K562 (cell line): ENCODE data around the gene CRY2. TPM values are rescaled to one million over a fixed set of nuclear protein-coding genes. Genes with fewer than 3 reads are reported as not detected.

ENCODE experiments used
- ATAC-seq: fragments of 200-7000 bp; cut with Tn5 transposase; 3 replicates; pipeline ENCODE4 v1.9.1; 2020; ENCODE audit warnings: moderate library complexity
- BruUV-seq: library from RNA; stranded (reverse); fragments of 400-500 nt; replicated peaks from 2 replicates; lab custom pipeline; 2021; lab: Mats Ljungman, UMichigan
- CTCF ChIA-PET: fragments of 300-600 bp; formaldehyde crosslinking; extraction: SDS; loops from one replicate; lab custom pipeline; 2021; ENCODE audit warnings: low intra/inter-chr PET ratio; lab: Yijun Ruan, JAX
- POLR2A ChIA-PET: fragments of 300-600, 350-650 bp; sonication (Branson Sonifier 250); formaldehyde crosslinking; extraction: SDS; loops from one replicate; lab custom pipeline; 2021; ENCODE audit warnings: antibody characterized with exemption, inconsistent platforms; lab: Yijun Ruan, JAX
- DNase-seq, 4 experiments: peaks; one replicate each; pipeline versions ENCODE4 v3.0.0 to v3.0.0-alpha.2; 2011 to 2018; ENCODE audit warnings: low spot score in 3 of 4, mixed read lengths in 3 of 4; ENCODE audit errors: extremely low read depth in 1 of 4
- FAIRE-seq: peaks from 2 replicates; lab custom pipeline; 2011; peaks lifted over from hg19 to GRCh38; lab: Jason Lieb, UNC
- H2AFZ ChIP-seq: 2 replicates; pipeline ENCODE4 v1.6.0; 2011; ENCODE audit warnings: low read depth, low read length, control low read depth, inconsistent platforms
- H3K27ac ChIP-seq: fragments of 200-600 bp; 3 replicates; pipeline ENCODE4 v1.8.0; 2011; ENCODE audit warnings: low read depth, mild to moderate bottlenecking, control low read depth, inconsistent platforms, low read length, moderate library complexity, mixed read lengths; ENCODE audit errors: extremely low read depth
- H3K27me3 ChIP-seq, 2 experiments: fragments of 300-600 bp in 1 of 2; 2 replicates in 1 of 2; 3 replicates in 1 of 2; pipeline versions ENCODE4 v1.6.0 to v1.8.0; 2011; ENCODE audit warnings: inconsistent platforms in 2 of 2, low read length in 2 of 2, mild to moderate bottlenecking in 1 of 2, mixed read lengths in 1 of 2, moderate library complexity in 1 of 2; ENCODE audit not compliant: control insufficient read depth in 2 of 2, insufficient read depth in 2 of 2
- H3K36me3 ChIP-seq: fragments of 300-600 bp; 3 replicates; pipeline ENCODE4 v1.8.0; 2011; ENCODE audit warnings: mild to moderate bottlenecking, low read length, inconsistent platforms; ENCODE audit not compliant: control insufficient read depth, insufficient read depth
- H3K4me1 ChIP-seq, 2 experiments: fragments of 200-600 bp in 1 of 2; replicated peaks in 1 of 2; 2 replicates in 1 of 2; 3 replicates in 1 of 2; pipeline versions ENCODE4 v1.5.1 to v1.8.0; 2011; ENCODE audit warnings: inconsistent platforms in 2 of 2, low read length in 2 of 2, mild to moderate bottlenecking in 1 of 2, mixed read lengths in 1 of 2, moderate library complexity in 1 of 2; ENCODE audit not compliant: control insufficient read depth in 2 of 2, insufficient read depth in 2 of 2
- H3K4me2 ChIP-seq: 2 replicates; pipeline ENCODE4 v1.6.1; 2011; ENCODE audit warnings: low read length, control low read depth, inconsistent platforms, mixed read lengths; ENCODE audit not compliant: insufficient read depth
- H3K4me3 ChIP-seq: fragments of 200-600 bp; sonication (generic), shearing (Covaris generic); 2 replicates; pipeline ENCODE4 v1.5.1; 2016; ENCODE audit warnings: control low read depth, inconsistent platforms
- H3K79me2 ChIP-seq: fragments of 200-600 bp; 3 replicates; pipeline ENCODE4 v1.8.0; 2011; ENCODE audit warnings: low read length, inconsistent platforms; ENCODE audit not compliant: control insufficient read depth, insufficient read depth
- H3K9ac ChIP-seq, 2 experiments: 2 replicates each; pipeline versions ENCODE4 v1.6.0 to v1.6.1; 2011; ENCODE audit warnings: low read depth in 2 of 2, low read length in 2 of 2, control low read depth in 1 of 2, inconsistent platforms in 1 of 2, mild to moderate bottlenecking in 1 of 2, mixed read lengths in 1 of 2; ENCODE audit not compliant: insufficient read depth in 1 of 2
- H3K9me1 ChIP-seq: one replicate; pipeline ENCODE4 v1.6.0; 2011; ENCODE audit warnings: inconsistent platforms, mild to moderate bottlenecking, low read length, moderate library complexity; ENCODE audit not compliant: control insufficient read depth, insufficient read depth
- H3K9me3 ChIP-seq: replicated peaks from 2 replicates; pipeline ENCODE4 v1.5.1; 2011; ENCODE audit warnings: low read depth, low read length, inconsistent platforms; ENCODE audit not compliant: control insufficient read depth, insufficient read depth
- H4K20me1 ChIP-seq: replicated peaks from 2 replicates; pipeline ENCODE4 v1.6.1; 2011; ENCODE audit warnings: low read length, inconsistent platforms, mixed read lengths; ENCODE audit not compliant: control insufficient read depth, insufficient read depth
- ATF4 ChIP-seq: fragments of 450-650 bp; formaldehyde crosslinking; IDR thresholded peaks from 2 replicates; pipeline ENCODE4 v1.4.0; 2022; ENCODE audit warnings: mild to moderate bottlenecking, moderate library complexity
- CGGBP1 ChIP-seq: fragments of 250-450 bp; sonication (Bioruptor Pico); IDR thresholded peaks from 2 replicates; pipeline ENCODE4 v1.9.0; 2021; ENCODE audit warnings: mild to moderate bottlenecking
- E2F4 ChIP-seq: sonication (generic); formaldehyde crosslinking; IDR thresholded peaks from 2 replicates; pipeline ENCODE4 v1.8.0; 2022; ENCODE audit warnings: mild to moderate bottlenecking, low read depth, missing genetic modification reagents
- FOXA1 ChIP-seq: fragments of 450-650 bp; IDR thresholded peaks from 2 replicates; pipeline ENCODE4 v1.6.1; 2016; ENCODE audit warnings: mild to moderate bottlenecking, borderline replicate concordance
- GTF2A2 ChIP-seq: IDR thresholded peaks from 2 replicates; pipeline ENCODE4 v1.6.1; 2016; ENCODE audit warnings: mild to moderate bottlenecking, missing genetic modification characterization, missing compliant biosample characterization
- GTF2F1 ChIP-seq: IDR thresholded peaks from 2 replicates; pipeline ENCODE4 v1.6.1; 2011; ENCODE audit warnings: low read depth, low read length, improper control_type of control experiment
- HDAC6 ChIP-seq: IDR thresholded peaks from 2 replicates; pipeline ENCODE4 v1.6.1; 2012; ENCODE audit warnings: low read depth, mild to moderate bottlenecking, control low read depth, inconsistent platforms, low read length, moderate library complexity
- JUND ChIP-seq, 2 experiments: IDR thresholded peaks; 2 replicates in 1 of 2; 3 replicates in 1 of 2; pipeline ENCODE4 v1.6.1; 2011; ENCODE audit warnings: borderline replicate concordance in 2 of 2, low read depth in 2 of 2, low read length in 2 of 2, improper control_type of control experiment in 1 of 2, missing biosample characterization in 1 of 2, missing genetic modification characterization in 1 of 2, missing genetic modification reagents in 1 of 2
- MBD2 ChIP-seq: sonication (generic); IDR thresholded peaks from 2 replicates; pipeline ENCODE4 v1.6.1; 2016; ENCODE audit warnings: low read depth, borderline replicate concordance
- MLX ChIP-seq, 2 experiments: fragments of 450-650 bp in 1 of 2; sonication (generic) in 1 of 2; formaldehyde crosslinking; conservative IDR thresholded peaks; 2 replicates each; pipeline versions ENCODE4 v1.4.0 to v1.8.1; 2020 to 2022; ENCODE audit warnings: mild to moderate bottlenecking in 1 of 2, missing genetic modification reagents in 1 of 2
- NCOR1 ChIP-seq: fragments of 450-650 bp; IDR thresholded peaks from 2 replicates; pipeline ENCODE4 v1.6.1; 2016; ENCODE audit warnings: mild to moderate bottlenecking, moderate library complexity
- NEUROD1 ChIP-seq: fragments of 150-350 bp; IDR thresholded peaks from 2 replicates; pipeline ENCODE4 v1.6.1; 2014; ENCODE audit warnings: borderline replicate concordance, low read length, low read depth; ENCODE audit not compliant: partially characterized antibody
- WHSC1 ChIP-seq: IDR thresholded peaks from one replicate; pipeline ENCODE4 v1.6.1; 2012; ENCODE audit warnings: low read length, control low read depth, inconsistent platforms
- ZC3H8 ChIP-seq: fragments of 450-650 bp; IDR thresholded peaks from 2 replicates; pipeline ENCODE4 v1.6.1; 2017
- ZFPM2 ChIP-seq: fragments of 250-450 bp; sonication (Bioruptor Pico); IDR thresholded peaks from 2 replicates; pipeline ENCODE4 v1.5.1; 2022; ENCODE audit warnings: mild to moderate bottlenecking
- ZKSCAN1 ChIP-seq: fragments of 150-350 bp; IDR thresholded peaks from 2 replicates; pipeline ENCODE4 v1.6.1; 2016; ENCODE audit warnings: low read depth, low read length
- ZNF217 ChIP-seq: sonication (generic); formaldehyde crosslinking; IDR thresholded peaks from 2 replicates; pipeline ENCODE4 v1.8.0; 2022; ENCODE audit warnings: mild to moderate bottlenecking, missing genetic modification reagents
- WGBS: fragments of 100-300 bp; shearing (Covaris generic); methylation state at CpG from one replicate; pipeline ENCODE4 v1.1.6; 2016; ENCODE audit warnings: low coverage, mixed read lengths; ENCODE audit not compliant: insufficient coverage; ENCODE audit errors: missing lambda C conversion rate; 5-methylcytosine and 5-hydroxymethylcytosine counted together
- in situ Hi-C: fragments of 300-500 bp; cut with MboI; formaldehyde crosslinking; loops from 4 replicates; pipeline ENCODE4 v1.15.0; 2018; ENCODE audit warnings: inconsistent platforms, mixed read lengths
- intact Hi-C: fragments of 100-400 bp; cut with micrococcal nuclease; formaldehyde crosslinking; loops from 2 replicates; pipeline ENCODE4 v1.14.2; 2022
- polyA plus RNA-seq, 8 experiments: library from polyadenylated mRNA; depleted of rRNA in 4 of 8; stranded (reverse) in 5 of 8; unstranded in 3 of 8; fragments of >200 nt; fragmentation: Nextera tagmentation in 2 of 8; fragmentation: Illumina TruSeq in 1 of 8; extraction: Ambion mirVana in 2 of 8; extraction: Trizol in 1 of 8; gene quantifications; 2 replicates each; pipeline versions ENCODE4 v1.2.1 to v1.2.3, GENCODE V29; 2011 to 2014; ENCODE audit warnings: inconsistent platforms in 1 of 8, missing spikeins in 1 of 8
- total RNA-seq, 7 experiments: library from RNA; depleted of rRNA in 6 of 7; stranded (reverse); fragments of >200 nt in 6 of 7; fragmentation: Illumina TruSeq in 2 of 7; extraction: Trizol in 2 of 7; gene quantifications; 2 replicates each; pipeline versions ENCODE4 v1.2.1 to v1.2.3, GENCODE V29; 2011 to 2021; ENCODE audit warnings: low replicate concordance in 1 of 7

The CRY2 gene
- total and polyA plus RNA-seq, 9 of the 15 experiments (the other 6 are each of a cell fraction or from before 2014, with no cell fraction given): 2.3 to 23.9 (median 14.8) TPM

GRCh38 chr11:45901626-45902025, 54.4 kb downstream of the CRY2 start:
- in situ Hi-C loops: no loop called here
- no peak for DNase-seq
- CTCF ChIA-PET: no interaction called here
- BruUV-seq: no TSS peak
- ATAC-seq: no peak
- POLR2A ChIA-PET: interaction anchor here (0.7 to 1.6 kb wide), 7 partner anchors 8 to 260 kb away, joined by 3 to 6 read pairs (median 4); partner anchors contain the start of genes LARGE2 and PEX16
- Histone ChIP-seq H3K36me3 (no peaks in the 10 kb centered on the region), H3K4me1 (peaks cover 14 to 78% of the 10 kb centered on the region in 2 experiments), H3K9me1 (peaks cover 3% of the 10 kb centered on the region), H3K4me2 (no peak overlapping the region), H3K9ac (peak overlapping the region in 1 of 2 experiments; percentile 89; a peak in 1 of 4 replicates), H2AFZ (no peak overlapping the region), H3K9me3 (no peaks in the 10 kb centered on the region), H3K79me2 (no peaks in the 10 kb centered on the region), H3K4me3 (no peak overlapping the region), H3K27me3 (no peaks in the 10 kb centered on the region; a peak in 1 of 5 replicates), H3K27ac (no peak overlapping the region), H4K20me1 (0 out of 2 replicates have a peak, but pooled peaks cover 4% of the 10 kb centered on the region)
- FAIRE-seq: no peak
- TF ChIP-seq ZFPM2 (no peak), WHSC1 (no peak), FOXA1 (no peak), MBD2 (no peak), CGGBP1 (CRISPR knock-in tag) (no peak), JUND (IDR thresholded peaks at IDR 0.05; ENCODE audit: borderline replicate concordance, low read depth, low read length) (no peak), JUND (tag; IDR thresholded peaks at IDR 0.05; ENCODE audit: borderline replicate concordance, low read depth, low read length) (no peak), NCOR1 (no peak), MLX (CRISPR knock-in tag; conservative IDR thresholded peaks at IDR 0.05) (no peak), ZKSCAN1 (no peak), GTF2F1 (no peak), ZNF217 (CRISPR knock-in tag) (no peak), ZC3H8 (no peak), HDAC6 (no peak), NEUROD1 (no peak), E2F4 (CRISPR knock-in tag) (no peak), GTF2A2 (tag) (no peak), ATF4 (CRISPR knock-in tag) (no peak)
- WGBS: 65% methylated on average over 6 of the region's 6 CpGs
- intact Hi-C loops: no loop called here
